Lower lobe of right lung (tissue), 2 donors: ENCODE measurements around the gene KRT72. TPM values are rescaled to one million over a fixed set of nuclear protein-coding genes. Genes with fewer than 3 reads are reported as not detected.

Experiments used
- ATAC-seq, 2 donors: fragments of 200-7000 bp; cut with Tn5 transposase; one replicate each; pipeline ENCODE4 v1.9.1; 2020 to 2022; ENCODE audit warnings: mild to moderate bottlenecking in 2 of 2, moderate library complexity in 2 of 2
- DNase-seq: peaks from one replicate; pipeline ENCODE4 v3.0.0-alpha.2; 2020
- H3K27ac ChIP-seq: fragments of 200-600 bp; one replicate; pipeline ENCODE4 v1.8.0; 2022
- H3K27me3 ChIP-seq: fragments of 200-600 bp; one replicate; pipeline ENCODE4 v1.8.0; 2022; ENCODE audit warnings: low read depth
- H3K36me3 ChIP-seq: fragments of 200-600 bp; one replicate; pipeline ENCODE4 v1.8.0; 2022; ENCODE audit warnings: mild to moderate bottlenecking
- H3K4me1 ChIP-seq: fragments of 200-600 bp; one replicate; pipeline ENCODE4 v1.8.0; 2022
- H3K4me3 ChIP-seq: fragments of 200-600 bp; one replicate; pipeline ENCODE4 v1.8.0; 2022; ENCODE audit warnings: mild to moderate bottlenecking
- H3K9me3 ChIP-seq: fragments of 200-600 bp; one replicate; pipeline ENCODE4 v1.8.0; 2022
- CTCF ChIP-seq: fragments of 200-600 bp; IDR thresholded peaks from one replicate; pipeline ENCODE4 v1.8.0; 2022; ENCODE audit warnings: antibody characterized with exemption, mild to moderate bottlenecking
- intact Hi-C: fragments of 100-400 bp; cut with DNase I; formaldehyde crosslinking; loops from one replicate; pipeline ENCODE4 v1.11.0; 2022
- total RNA-seq: library from RNA; stranded (reverse); fragmentation: NEBNext Ultra II Directional; extraction: Animal tissue kit (Norgen Biotek cat#: 25700); gene quantifications from one replicate; pipeline ENCODE4 v1.2.1, GENCODE V29; 2021
- donor health status: DM: no; HTN: yes; CAD: no; lungs with severe emphysema.

KRT72 gene
- total RNA-seq, 1 donor from 2014 or later = not detected

DNA sequence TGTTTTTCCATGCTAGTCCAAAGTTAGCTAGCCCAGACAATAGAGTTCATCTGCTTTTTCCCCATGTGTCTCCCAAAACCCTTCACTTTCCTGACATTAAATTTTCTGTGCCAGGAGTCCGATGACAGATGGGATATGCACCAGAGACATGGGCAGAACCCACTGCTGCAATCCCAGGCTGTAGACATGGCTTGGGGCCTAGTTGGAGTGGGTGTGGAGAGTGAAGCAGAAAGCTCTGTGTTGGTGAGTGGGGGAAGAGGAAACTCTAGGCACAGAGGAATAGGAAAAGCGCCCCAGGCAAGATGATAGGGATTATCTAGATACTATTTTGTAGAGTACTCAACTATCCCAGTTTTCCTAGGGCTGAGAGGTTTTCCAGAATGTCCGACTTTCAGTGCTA is 22.8 kb downstream of the KRT72 start:
- DNase-seq (no peak), ATAC-seq (no peak)
- Histone ChIP-seq H3K27ac (no peak overlapping the region), H3K4me3 (no peak overlapping the region), H3K9me3 (no peaks in the 10 kb centered on the region), H3K27me3 (peaks cover 24% of the 10 kb centered on the region), H3K4me1 (no peaks in the 10 kb centered on the region), H3K36me3 (no peaks in the 10 kb centered on the region)
- TF ChIP-seq CTCF = no peak
- intact Hi-C loops = no loop called here

- TF ChIP-seq CTCF = no peak
- H3K4me1 ChIP-seq = no peaks in the 10 kb centered on the region
- no peaks in the 10 kb centered on the region for H3K36me3 ChIP-seq
- no peak overlapping the region for H3K27ac ChIP-seq
- peaks cover 28% of the 10 kb centered on the region for H3K27me3 ChIP-seq
- intact Hi-C loops = no loop called here
- H3K9me3 ChIP-seq = no peaks in the 10 kb centered on the region
- ATAC-seq (no peak), DNase-seq (no peak)
- H3K4me3 ChIP-seq = no peak overlapping the region
Observed at GRCh38 chr12:52577316-52577715, 23.9 kb downstream of the KRT72 start.

GRCh38 chr12:52575948-52576347 is 25.3 kb downstream of the KRT72 start:
- H3K36me3 ChIP-seq = no peaks in the 10 kb centered on the region
- peaks cover 30% of the 10 kb centered on the region for H3K27me3 ChIP-seq
- DNase-seq (no peak), ATAC-seq (no peak)
- no peaks in the 10 kb centered on the region for H3K9me3 ChIP-seq
- no peaks in the 10 kb centered on the region for H3K4me1 ChIP-seq
- intact Hi-C loops = no loop called here
- TF ChIP-seq CTCF = no peak
- no peak overlapping the region for H3K4me3 ChIP-seq
- no peak overlapping the region for H3K27ac ChIP-seq

DNA sequence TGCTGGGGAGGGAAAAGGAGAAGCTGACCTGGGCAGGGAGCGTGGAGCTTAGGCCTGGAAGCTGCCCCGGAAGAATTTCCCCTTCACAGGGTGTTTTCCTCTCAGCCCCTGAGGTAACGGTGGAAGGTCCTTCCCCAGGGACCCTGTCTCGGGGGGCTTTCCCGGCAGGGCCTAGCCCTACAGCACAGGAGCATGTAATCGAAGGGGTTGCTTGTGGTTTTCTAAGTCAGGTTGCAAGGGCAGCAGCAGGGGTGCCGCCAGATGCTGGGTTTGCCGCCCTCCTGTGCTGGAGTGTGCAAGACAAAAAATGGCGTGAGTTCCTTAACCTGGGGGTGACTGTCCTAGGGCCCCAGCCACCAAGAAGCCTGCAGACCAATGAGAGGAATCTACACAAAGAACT is 26.0 kb downstream of the KRT72 start:
- no peak for TF ChIP-seq CTCF
- no peaks in the 10 kb centered on the region for H3K36me3 ChIP-seq

DNA sequence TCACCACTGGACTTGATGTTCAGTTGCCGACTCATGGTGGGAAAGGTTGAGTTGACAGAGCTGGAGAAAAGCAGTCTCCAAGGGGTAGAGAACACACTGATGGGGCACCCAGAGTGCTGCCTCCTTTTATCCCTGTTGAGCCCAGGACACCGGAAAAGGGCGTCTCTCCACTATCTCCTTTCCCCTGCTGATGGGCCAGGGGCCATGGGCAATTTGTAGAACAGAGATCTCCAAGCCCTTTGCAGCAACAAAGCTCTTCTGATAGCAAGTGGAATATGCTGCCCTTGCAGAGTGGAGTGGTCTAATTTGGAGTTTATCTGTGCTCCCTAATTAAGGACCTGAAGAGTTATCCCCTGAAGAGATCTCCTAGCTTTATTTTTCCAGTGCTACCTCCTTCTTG is 27.5 kb downstream of the KRT72 start, which contains the start of gene KRT74:
Gene KRT74, minus strand, starts transcription at position 101 of the 400 bp plus-strand sequence. Its CDS starts 66 bp downstream, at position 35.
- intact Hi-C loops = no loop called here
- Histone ChIP-seq H3K4me1 (no peaks in the 10 kb centered on the region), H3K27me3 (peaks cover 31% of the 10 kb centered on the region), H3K27ac (no peak within 1 kb of the TSS), H3K36me3 (no peaks in the 10 kb centered on the region), H3K9me3 (no peaks in the 10 kb centered on the region), H3K4me3 (no peak within 1 kb of the TSS)
- no peak for ATAC-seq
- DNase-seq = no peak
- no peak for TF ChIP-seq CTCF

More for the DNA sequence above, 26.0 kb downstream of the KRT72 start:
- Histone ChIP-seq H3K27ac (no peak overlapping the region), H3K4me1 (no peaks in the 10 kb centered on the region), H3K27me3 (peaks cover 28% of the 10 kb centered on the region), H3K9me3 (no peaks in the 10 kb centered on the region), H3K4me3 (no peak overlapping the region)
- DNase-seq (no peak), ATAC-seq (no peak)
- intact Hi-C loops = no loop called here

DNA sequence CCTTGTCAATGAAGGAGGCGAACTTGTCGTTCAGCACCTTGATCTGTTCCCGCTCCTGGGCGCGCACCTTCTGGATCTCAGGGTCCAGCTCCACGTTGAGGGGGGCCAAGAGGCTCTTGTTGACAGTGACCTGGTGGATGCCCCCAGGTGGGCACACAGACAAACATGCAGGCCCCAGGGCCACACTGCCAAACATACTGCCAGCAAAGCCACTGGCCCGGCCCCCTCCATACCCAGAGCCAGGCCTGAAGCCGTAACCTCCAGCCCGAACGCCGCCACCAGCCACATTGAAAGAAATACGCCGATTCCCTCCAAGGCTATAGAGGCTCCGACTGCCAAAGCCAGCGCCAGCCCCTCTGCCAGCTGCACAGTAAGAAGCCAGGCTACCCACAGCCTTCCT is 28.0 kb downstream of the KRT72 start:
- ATAC-seq (no peak), DNase-seq (no peak)
- Histone ChIP-seq H3K4me1 (no peaks in the 10 kb centered on the region), H3K36me3 (no peaks in the 10 kb centered on the region), H3K27me3 (peaks cover 31% of the 10 kb centered on the region), H3K27ac (no peak overlapping the region), H3K4me3 (no peak overlapping the region), H3K9me3 (no peaks in the 10 kb centered on the region)
- intact Hi-C loops = no loop called here
- TF ChIP-seq CTCF = no peak
